HEK293T (cell line): Measurements from ENCODE around the gene CABYR.

ENCODE experiments used
- CTCF ChIA-PET: fragments of 350-600 bp; formaldehyde crosslinking; extraction: SDS; loops from one replicate; lab custom pipeline; 2021; ENCODE audit warnings: antibody characterized with exemption, inconsistent platforms; lab: Yijun Ruan, JAX
- POLR2A ChIA-PET: fragments of 350-600 bp; formaldehyde crosslinking; extraction: SDS; loops from one replicate; lab custom pipeline; 2020; ENCODE audit warnings: antibody characterized with exemption, inconsistent platforms; lab: Yijun Ruan, JAX
- DNase-seq: peaks from one replicate; pipeline ENCODE4 v3.0.0; 2012; ENCODE audit warnings: mixed read lengths; ENCODE audit errors: extremely low spot score
- ARNT ChIP-seq: fragments of 450-650 bp; IDR thresholded peaks from 2 replicates; pipeline ENCODE4 v1.6.1; 2017; ENCODE audit warnings: mild to moderate bottlenecking
- BHLHE40 ChIP-seq: fragments of 450-650 bp; IDR thresholded peaks from 2 replicates; pipeline ENCODE4 v1.6.1; 2016; ENCODE audit warnings: mild to moderate bottlenecking, moderate library complexity, borderline replicate concordance
- CTBP1 ChIP-seq: fragments of 450-650 bp; IDR thresholded peaks from 2 replicates; pipeline ENCODE4 v1.6.1; 2016; ENCODE audit warnings: borderline replicate concordance
- ELF4 ChIP-seq: fragments of 450-650 bp; IDR thresholded peaks from 2 replicates; pipeline ENCODE4 v1.6.1; 2017; ENCODE audit warnings: antibody characterized with exemption
- FOXA1 ChIP-seq: fragments of 450-650 bp; IDR thresholded peaks from 2 replicates; pipeline ENCODE4 v1.6.1; 2016; ENCODE audit warnings: mild to moderate bottlenecking
- FOXK2 ChIP-seq: fragments of 450-650 bp; IDR thresholded peaks from 2 replicates; pipeline ENCODE4 v1.6.1; 2016; ENCODE audit warnings: mild to moderate bottlenecking
- FOXM1 ChIP-seq: fragments of 450-650 bp; IDR thresholded peaks from 2 replicates; pipeline ENCODE4 v1.6.1; 2017; ENCODE audit warnings: mild to moderate bottlenecking, borderline replicate concordance
- HDGF ChIP-seq: fragments of 450-650 bp; IDR thresholded peaks from 2 replicates; pipeline ENCODE4 v1.6.1; 2017; ENCODE audit warnings: antibody characterized with exemption, borderline replicate concordance
- L3MBTL2 ChIP-seq: fragments of 450-650 bp; conservative IDR thresholded peaks from 2 replicates; pipeline ENCODE4 v1.6.1; 2016; ENCODE audit warnings: mild to moderate bottlenecking
- LEF1 ChIP-seq: fragments of 450-650 bp; IDR thresholded peaks from 2 replicates; pipeline ENCODE4 v1.6.1; 2017; ENCODE audit warnings: mild to moderate bottlenecking, borderline replicate concordance
- NFRKB ChIP-seq: fragments of 450-650 bp; IDR thresholded peaks from 2 replicates; pipeline ENCODE4 v1.6.1; 2016; ENCODE audit warnings: mild to moderate bottlenecking, moderate library complexity
- SP1 ChIP-seq: fragments of 450-650 bp; IDR thresholded peaks from 2 replicates; pipeline ENCODE4 v1.6.1; 2017
- SUZ12 ChIP-seq: fragments of 450-650 bp; IDR thresholded peaks from 2 replicates; pipeline ENCODE4 v1.6.1; 2016; ENCODE audit warnings: mild to moderate bottlenecking
- TARDBP ChIP-seq: fragments of 450-650 bp; IDR thresholded peaks from 2 replicates; pipeline ENCODE4 v1.6.1; 2016
- ZNF384 ChIP-seq: fragments of 450-650 bp; IDR thresholded peaks from 2 replicates; pipeline ENCODE4 v1.6.1; 2016
- TF ChIP-seq, protein P1 (sequence below): fragments of 450-650 bp; IDR thresholded peaks from 2 replicates; pipeline ENCODE4 v1.6.1; 2016

Gene CABYR, protein sequence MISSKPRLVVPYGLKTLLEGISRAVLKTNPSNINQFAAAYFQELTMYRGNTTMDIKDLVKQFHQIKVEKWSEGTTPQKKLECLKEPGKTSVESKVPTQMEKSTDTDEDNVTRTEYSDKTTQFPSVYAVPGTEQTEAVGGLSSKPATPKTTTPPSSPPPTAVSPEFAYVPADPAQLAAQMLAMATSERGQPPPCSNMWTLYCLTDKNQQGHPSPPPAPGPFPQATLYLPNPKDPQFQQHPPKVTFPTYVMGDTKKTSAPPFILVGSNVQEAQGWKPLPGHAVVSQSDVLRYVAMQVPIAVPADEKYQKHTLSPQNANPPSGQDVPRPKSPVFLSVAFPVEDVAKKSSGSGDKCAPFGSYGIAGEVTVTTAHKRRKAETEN

DNA sequence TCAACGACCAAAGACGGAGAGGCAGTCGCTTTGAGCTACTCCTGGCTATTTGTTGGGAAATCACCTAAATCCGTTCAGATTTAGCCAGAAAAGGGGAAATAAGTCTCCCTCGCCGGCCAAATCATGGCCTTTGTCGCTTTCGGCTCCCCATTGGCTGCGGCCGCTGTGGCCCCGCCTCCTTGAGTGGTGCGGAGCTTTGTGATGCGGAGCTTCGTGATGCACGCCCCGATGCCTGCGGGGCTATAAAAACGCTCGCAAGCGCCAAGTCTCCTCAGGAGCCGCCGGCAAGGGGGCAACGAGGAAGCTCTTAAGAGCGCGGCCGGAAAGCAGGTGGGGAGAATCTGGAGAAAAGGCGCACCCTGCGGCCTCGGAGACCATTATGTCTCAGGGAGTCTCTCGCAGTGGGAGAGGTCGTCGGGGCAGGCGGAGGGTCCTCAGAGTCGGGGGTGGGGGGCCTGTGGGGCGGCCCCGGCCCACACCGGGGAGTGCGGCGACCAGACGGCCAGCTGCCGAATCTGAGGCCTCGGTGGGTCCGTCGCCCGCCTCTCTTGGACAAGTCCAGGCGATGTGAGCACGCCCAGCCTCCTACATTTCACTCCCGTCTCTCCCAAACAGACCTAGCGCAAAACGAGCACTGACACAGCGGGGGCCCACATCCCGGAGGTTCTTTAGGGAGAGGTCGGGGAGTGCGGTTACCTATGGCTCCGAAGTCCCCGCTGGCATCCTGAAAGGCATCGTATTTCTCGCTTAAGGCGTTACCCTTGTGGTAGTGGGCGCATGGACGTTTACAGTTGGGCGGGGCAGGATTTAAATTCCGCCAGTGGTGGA is at the start of gene CABYR:
CABYR (plus strand) TSS at position 274 of the 828 bp plus-strand sequence. CDS start 4,053 bp downstream, outside the sequence.
- POLR2A ChIA-PET: interaction anchor here (0.6 to 2.2 kb wide), 46 partner anchors 8 to 693 kb away, joined by 3 to 14 read pairs (median 4); no protein-coding TSS in a partner anchor
- TF ChIP-seq FOXA1 (no peak), ARNT (no peak), ELF4 (peak; percentile 81), ZNF384 (no peak), HDGF (no peak), LEF1 (no peak), SUZ12 (no peak), TARDBP (no peak), L3MBTL2 (peak; percentile 81), NFRKB (no peak), FOXK2 (no peak), FOXM1 (no peak), CTBP1 (no peak)
- TF ChIP-seq, protein P1, sequence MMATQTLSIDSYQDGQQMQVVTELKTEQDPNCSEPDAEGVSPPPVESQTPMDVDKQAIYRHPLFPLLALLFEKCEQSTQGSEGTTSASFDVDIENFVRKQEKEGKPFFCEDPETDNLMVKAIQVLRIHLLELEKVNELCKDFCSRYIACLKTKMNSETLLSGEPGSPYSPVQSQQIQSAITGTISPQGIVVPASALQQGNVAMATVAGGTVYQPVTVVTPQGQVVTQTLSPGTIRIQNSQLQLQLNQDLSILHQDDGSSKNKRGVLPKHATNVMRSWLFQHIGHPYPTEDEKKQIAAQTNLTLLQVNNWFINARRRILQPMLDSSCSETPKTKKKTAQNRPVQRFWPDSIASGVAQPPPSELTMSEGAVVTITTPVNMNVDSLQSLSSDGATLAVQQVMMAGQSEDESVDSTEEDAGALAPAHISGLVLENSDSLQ: 0 out of 2 replicates have a peak, but pooled peaks have one; percentile 12
- CTCF ChIA-PET: interaction anchor here (1.1 to 1.9 kb wide), 4 partner anchors 19 to 350 kb away, joined by 3 to 6 read pairs (median 3); partner anchors contain the start of gene TTC39C
- peak; percentile 94 for DNase-seq

DNA sequence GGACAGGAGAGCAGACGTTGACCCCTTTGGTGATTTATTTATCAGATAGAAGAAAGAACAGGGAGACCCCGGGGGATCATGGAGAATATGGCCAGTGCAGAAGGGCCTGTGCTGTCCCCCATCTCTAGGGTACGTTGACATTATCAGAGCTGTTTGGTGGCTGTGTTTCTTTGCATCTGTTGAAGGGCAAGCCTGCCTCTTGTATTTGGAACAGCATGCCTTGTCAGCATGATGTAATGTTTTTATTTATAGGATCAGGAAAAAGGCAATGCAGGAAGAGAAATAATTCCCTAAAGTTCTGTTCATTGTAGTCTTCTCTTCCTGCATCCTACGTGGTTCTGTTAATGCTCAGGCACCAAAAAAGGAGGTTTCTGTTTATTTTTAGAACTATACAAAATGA is 49.8 kb upstream of the CABYR start:
- ChIA-PET CTCF (no interaction called here), POLR2A (no interaction called here)
- DNase-seq: no peak
- TF ChIP-seq FOXM1 (no peak), FOXA1 (no peak), NFRKB (no peak), SP1 (no peak)

DNA sequence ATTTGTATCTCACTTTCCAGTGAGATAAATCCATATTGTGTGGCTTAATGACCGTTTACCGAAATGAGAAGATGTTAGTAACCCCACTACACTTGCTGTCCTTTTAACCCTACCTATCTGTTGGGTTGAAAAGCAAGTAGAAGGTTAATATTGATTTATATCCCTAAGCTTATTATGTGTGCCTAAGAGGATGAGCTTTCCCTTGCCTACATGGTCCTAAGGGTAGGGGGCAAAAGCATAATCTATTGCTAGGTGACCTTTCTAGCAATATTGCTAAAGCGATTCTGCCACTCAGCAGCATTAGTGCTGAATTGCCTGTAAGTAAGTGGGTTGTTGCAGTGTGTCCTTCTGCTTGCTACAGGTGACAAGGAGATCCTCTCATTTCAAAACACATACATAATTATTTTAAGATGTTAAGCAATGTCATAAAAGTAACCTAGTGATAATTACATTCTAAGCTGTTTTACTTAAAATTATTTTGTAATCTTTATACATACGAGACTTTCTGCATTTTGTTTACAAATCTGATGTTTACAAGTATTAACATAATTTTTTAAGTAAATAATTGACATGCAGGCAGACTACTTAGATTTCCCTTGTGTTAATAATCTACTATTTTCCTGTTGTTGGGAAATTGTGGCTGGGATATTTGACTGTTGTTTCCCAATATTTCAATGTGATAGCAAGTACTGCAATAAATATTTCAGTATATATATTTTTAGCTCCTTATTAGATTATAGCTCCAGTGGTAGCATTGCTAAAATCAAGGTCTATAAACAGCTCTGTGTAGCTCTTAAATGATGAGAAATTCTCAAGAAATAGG is 49.1 kb upstream of the CABYR start:
- CTCF ChIA-PET: no interaction called here
- POLR2A ChIA-PET: no interaction called here
- TF ChIP-seq HDGF (no peak), BHLHE40 (no peak), ARNT (no peak), FOXA1 (no peak), FOXK2 (no peak), ELF4 (no peak), ZNF384 (no peak), NFRKB (no peak), TARDBP (no peak), SUZ12 (no peak), L3MBTL2 (no peak), CTBP1 (no peak), LEF1 (no peak), SP1 (no peak), FOXM1 (no peak)
- TF ChIP-seq, protein P1: no peak
- DNase-seq: no peak

DNA sequence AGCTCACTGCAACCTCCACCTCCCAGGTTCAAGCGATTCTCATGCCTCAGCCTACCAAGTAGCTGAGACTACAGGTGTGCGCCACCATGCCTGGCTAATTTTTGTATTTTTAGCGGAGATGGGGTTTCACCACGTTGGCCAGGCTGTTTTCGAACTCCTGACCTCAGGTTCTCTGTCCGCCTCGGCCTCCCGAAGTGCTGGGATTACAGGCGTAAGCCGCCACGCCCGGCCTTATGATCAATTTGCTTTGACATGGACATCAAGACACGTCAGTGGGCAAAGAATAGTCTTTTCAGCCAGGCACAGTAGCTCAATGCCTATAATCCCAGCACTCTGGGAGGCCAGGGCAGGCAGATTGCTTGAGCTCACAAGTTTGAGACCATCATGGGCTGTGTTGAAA is 48.0 kb upstream of the CABYR start:
- ChIA-PET POLR2A (no interaction called here), CTCF (interaction anchor here (0.6 kb wide), 1 partner anchor 92 kb away, joined by 6 read pairs; no protein-coding TSS in a partner anchor)
- no peak for DNase-seq
- TF ChIP-seq SP1: no peak

DNA sequence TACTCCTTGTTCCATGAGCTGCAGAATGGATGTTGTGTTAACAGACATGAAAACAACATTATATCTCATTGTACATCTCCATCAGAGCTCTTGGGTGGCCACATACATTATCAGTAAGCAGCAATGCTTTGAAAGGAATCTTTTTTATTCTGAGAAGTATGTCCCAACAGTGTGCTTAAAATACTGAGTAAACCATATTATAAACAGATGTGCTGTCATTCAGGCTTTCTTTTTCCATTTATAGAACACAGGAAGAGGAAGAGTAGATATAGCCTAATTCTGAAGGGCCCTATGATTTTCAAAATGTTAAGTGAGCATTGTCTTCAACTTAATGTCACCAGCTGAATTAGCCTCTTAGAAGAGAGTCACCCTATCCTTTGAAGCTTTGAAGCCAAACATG is 44.3 kb upstream of the CABYR start:
- no peak for DNase-seq
- ChIA-PET POLR2A (no interaction called here), CTCF (no interaction called here)
- no peak for TF ChIP-seq ELF4
- no peak for TF ChIP-seq CTBP1
- no peak for TF ChIP-seq NFRKB
- no peak for TF ChIP-seq ZNF384
- TF ChIP-seq SP1: no peak
- no peak for TF ChIP-seq L3MBTL2
- no peak for TF ChIP-seq FOXA1
- TF ChIP-seq, protein P1: no peak
- TF ChIP-seq LEF1: no peak
- no peak for TF ChIP-seq BHLHE40
- no peak for TF ChIP-seq HDGF
- no peak for TF ChIP-seq SUZ12
- no peak for TF ChIP-seq ARNT
